ENCODE measurements around the gene TRMT2B. TPM values are rescaled to one million over a fixed set of nuclear protein-coding genes. Genes with fewer than 3 reads are reported as not detected.

TRMT2B gene
- total and polyA plus RNA-seq, 2 experiments from 2014 or later = 5.4 to 18.6 TPM

GRCh38 chrX:100999451-100999850 lies 52.5 kb downstream of the TRMT2B start (continued):
- TF ChIP-seq ZNF462 (CRISPR knock-in tag; IDR thresholded peaks at IDR 0.05) = no peak
- no peak for TF ChIP-seq NANOG (IDR thresholded peaks at IDR 0.05; ENCODE audit: borderline replicate concordance)
- TF ChIP-seq JUNB (IDR thresholded peaks at IDR 0.05; ENCODE audit: unreplicated experiment) = no peak
- no peak for TF ChIP-seq CTCF (conservative IDR thresholded peaks at IDR 0.05; ENCODE audit: low read depth in 2 of 2)
- TF ChIP-seq EZH2 (IDR thresholded peaks at IDR 0.05; ENCODE audit: low read depth, unreplicated experiment) = no peak
- TF ChIP-seq CREB1 (CRISPR knock-in tag; IDR thresholded peaks at IDR 0.05; ENCODE audit: low read depth) = no peak
- TF ChIP-seq POLR2AphosphoS5 (IDR thresholded peaks at IDR 0.05; ENCODE audit: low read depth) = no peak
- TF ChIP-seq ZNF331 (CRISPR knock-in tag; IDR thresholded peaks at IDR 0.05; ENCODE audit: low read depth) = no peak

GRCh38 chrX:100995469-100995868 lies 56.4 kb downstream of the TRMT2B start:
- Mint-ChIP-seq H3K9me3 (no peaks in the 10 kb centered on the region), H3K4me1 (no peaks in the 10 kb centered on the region), H3K27me3 (ENCODE audit: insufficient read depth, low read depth, poor library complexity) (no peaks in the 10 kb centered on the region), H3K36me3 (ENCODE audit: low read depth) (no peaks in the 10 kb centered on the region), H3K27ac (no peak overlapping the region), H3K4me3 (no peak overlapping the region)
- no peak overlapping the region for H3K4me2 ChIP-seq
- no peaks in the 10 kb centered on the region for H3K4me1 ChIP-seq (ENCODE audit: insufficient read depth)
- no peaks in the 10 kb centered on the region for H3K36me3 ChIP-seq (ENCODE audit: insufficient read depth)
- H3K79me2 ChIP-seq (replicated peaks; ENCODE audit: insufficient read depth) = no peaks in the 10 kb centered on the region
- no peak overlapping the region for H3K4me3 ChIP-seq
- no peak overlapping the region for H2AFZ ChIP-seq
- ATAC-seq (no peak), DNase-seq (ENCODE audit: low spot score) (no peak)
- H3K27ac ChIP-seq (ENCODE audit: low read depth) = no peak overlapping the region
- H3F3A ChIP-seq (replicated peaks; ENCODE audit: low read depth) = no peaks in the 10 kb centered on the region
- no peaks in the 10 kb centered on the region for H3K9me2 ChIP-seq (ENCODE audit: insufficient read depth)
- H3K27me3 ChIP-seq (ENCODE audit: insufficient read depth) = no peaks in the 10 kb centered on the region
- H4K20me1 ChIP-seq (replicated peaks; ENCODE audit: insufficient read depth) = no peaks in the 10 kb centered on the region
- TF ChIP-seq EZH2phosphoT487 (IDR thresholded peaks at IDR 0.05; ENCODE audit: unreplicated experiment) (no peak), CREB1 (CRISPR knock-in tag; IDR thresholded peaks at IDR 0.05; ENCODE audit: low read depth) (no peak), STAT1 (IDR thresholded peaks at IDR 0.05; ENCODE audit: unreplicated experiment) (no peak), CTCF (conservative IDR thresholded peaks at IDR 0.05; ENCODE audit: low read depth in 2 of 2) (no peak), ETS1 (IDR thresholded peaks at IDR 0.05) (no peak), POLR2AphosphoS5 (IDR thresholded peaks at IDR 0.05; ENCODE audit: low read depth) (no peak)
